Progenitor cell of endocrine pancreas (in vitro differentiated cells): ENCODE results near the gene BRICD5. TPM values are rescaled to one million over a fixed set of nuclear protein-coding genes. Genes with fewer than 3 reads are reported as not detected.

Experiments
- DNase-seq: peaks from one replicate; pipeline ENCODE4 v3.0.0; 2021; ENCODE audit warnings: low spot score; ENCODE audit not compliant: unreplicated experiment
- H3K27ac Mint-ChIP-seq: 2 replicates; pipeline ENCODE4 v1.8.0; 2021; ENCODE audit warnings: mild to moderate bottlenecking, moderate library complexity, mixed read lengths
- H3K27me3 Mint-ChIP-seq: 2 replicates; pipeline ENCODE4 v1.8.0; 2021; ENCODE audit warnings: mixed read lengths
- H3K36me3 Mint-ChIP-seq: 2 replicates; pipeline ENCODE4 v1.8.0; 2022; ENCODE audit warnings: mixed read lengths; ENCODE audit not compliant: insufficient read depth
- H3K4me1 Mint-ChIP-seq: 2 replicates; pipeline ENCODE4 v1.8.0; 2021; ENCODE audit warnings: low read depth, mixed read lengths
- H3K4me3 Mint-ChIP-seq: 2 replicates; pipeline ENCODE4 v1.8.0; 2021; ENCODE audit warnings: low read depth, mild to moderate bottlenecking, moderate library complexity, mixed read lengths
- H3K9me3 Mint-ChIP-seq: 2 replicates; pipeline ENCODE4 v1.8.0; 2021; ENCODE audit warnings: low read depth, mixed read lengths
- total RNA-seq: library from RNA; stranded (reverse); gene quantifications from 2 replicates; pipeline ENCODE4 v1.2.1, GENCODE V29; 2021
- TF ChIP-seq, protein P1 (sequence below): fragments of 200-600 bp; sonication (generic); IDR thresholded peaks from one replicate; pipeline ENCODE4 v1.5.0; 2021; ENCODE audit warnings: antibody characterized with exemption, mild to moderate bottlenecking; ENCODE audit not compliant: unreplicated experiment

The BRICD5 gene
- total RNA-seq, 1 donor from 2014 or later: 24.6 TPM

DNA sequence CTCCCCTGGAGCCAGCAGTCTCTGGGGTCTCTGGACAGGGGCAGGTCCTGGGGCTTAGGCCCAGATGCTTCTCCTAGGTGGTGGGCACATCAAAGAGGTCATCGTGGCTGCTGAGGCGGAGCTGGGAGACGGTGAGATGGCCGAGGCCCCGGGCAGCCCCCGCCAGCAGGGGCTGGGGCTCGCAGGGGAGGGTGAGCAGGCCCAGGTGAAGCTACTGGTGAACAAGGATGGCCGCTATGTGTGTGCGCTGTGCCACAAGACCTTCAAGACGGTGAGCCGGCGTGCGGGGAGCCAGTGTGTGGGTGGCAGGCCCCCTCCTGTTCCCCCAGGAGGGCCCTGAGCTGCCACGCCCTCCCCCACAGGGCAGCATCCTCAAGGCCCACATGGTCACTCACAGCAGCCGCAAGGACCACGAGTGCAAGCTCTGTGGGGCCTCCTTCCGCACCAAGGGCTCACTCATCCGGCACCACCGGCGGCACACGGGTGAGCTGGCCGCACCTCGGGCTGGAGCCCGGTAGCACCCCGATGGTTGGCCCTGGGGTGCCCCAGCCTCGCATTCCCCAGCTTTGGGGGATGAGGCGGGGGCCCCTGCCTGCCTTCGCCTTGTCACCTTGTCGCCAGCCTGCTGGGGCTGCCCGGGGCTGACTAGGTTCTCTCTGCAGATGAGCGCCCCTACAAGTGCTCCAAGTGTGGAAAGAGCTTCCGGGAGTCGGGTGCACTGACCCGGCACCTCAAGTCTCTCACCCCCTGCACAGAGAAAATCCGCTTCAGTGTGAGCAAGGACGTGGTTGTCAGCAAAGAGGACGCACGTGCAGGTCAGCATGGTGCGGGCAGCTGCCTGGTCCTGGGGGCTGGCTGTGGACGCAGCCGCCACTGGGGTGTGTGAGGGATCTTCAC lies 21.7 kb upstream of the BRICD5 start:
- peaks cover 3% of the 10 kb centered on the region for H3K27me3 Mint-ChIP-seq
- H3K27ac Mint-ChIP-seq: no peak overlapping the region
- DNase-seq: no peak
- peaks cover 6% of the 10 kb centered on the region for H3K36me3 Mint-ChIP-seq
- no peaks in the 10 kb centered on the region for H3K9me3 Mint-ChIP-seq
- TF ChIP-seq, protein P1, sequence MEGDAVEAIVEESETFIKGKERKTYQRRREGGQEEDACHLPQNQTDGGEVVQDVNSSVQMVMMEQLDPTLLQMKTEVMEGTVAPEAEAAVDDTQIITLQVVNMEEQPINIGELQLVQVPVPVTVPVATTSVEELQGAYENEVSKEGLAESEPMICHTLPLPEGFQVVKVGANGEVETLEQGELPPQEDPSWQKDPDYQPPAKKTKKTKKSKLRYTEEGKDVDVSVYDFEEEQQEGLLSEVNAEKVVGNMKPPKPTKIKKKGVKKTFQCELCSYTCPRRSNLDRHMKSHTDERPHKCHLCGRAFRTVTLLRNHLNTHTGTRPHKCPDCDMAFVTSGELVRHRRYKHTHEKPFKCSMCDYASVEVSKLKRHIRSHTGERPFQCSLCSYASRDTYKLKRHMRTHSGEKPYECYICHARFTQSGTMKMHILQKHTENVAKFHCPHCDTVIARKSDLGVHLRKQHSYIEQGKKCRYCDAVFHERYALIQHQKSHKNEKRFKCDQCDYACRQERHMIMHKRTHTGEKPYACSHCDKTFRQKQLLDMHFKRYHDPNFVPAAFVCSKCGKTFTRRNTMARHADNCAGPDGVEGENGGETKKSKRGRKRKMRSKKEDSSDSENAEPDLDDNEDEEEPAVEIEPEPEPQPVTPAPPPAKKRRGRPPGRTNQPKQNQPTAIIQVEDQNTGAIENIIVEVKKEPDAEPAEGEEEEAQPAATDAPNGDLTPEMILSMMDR: no peak
- no peaks in the 10 kb centered on the region for H3K4me1 Mint-ChIP-seq
- H3K4me3 Mint-ChIP-seq: no peak overlapping the region

DNA sequence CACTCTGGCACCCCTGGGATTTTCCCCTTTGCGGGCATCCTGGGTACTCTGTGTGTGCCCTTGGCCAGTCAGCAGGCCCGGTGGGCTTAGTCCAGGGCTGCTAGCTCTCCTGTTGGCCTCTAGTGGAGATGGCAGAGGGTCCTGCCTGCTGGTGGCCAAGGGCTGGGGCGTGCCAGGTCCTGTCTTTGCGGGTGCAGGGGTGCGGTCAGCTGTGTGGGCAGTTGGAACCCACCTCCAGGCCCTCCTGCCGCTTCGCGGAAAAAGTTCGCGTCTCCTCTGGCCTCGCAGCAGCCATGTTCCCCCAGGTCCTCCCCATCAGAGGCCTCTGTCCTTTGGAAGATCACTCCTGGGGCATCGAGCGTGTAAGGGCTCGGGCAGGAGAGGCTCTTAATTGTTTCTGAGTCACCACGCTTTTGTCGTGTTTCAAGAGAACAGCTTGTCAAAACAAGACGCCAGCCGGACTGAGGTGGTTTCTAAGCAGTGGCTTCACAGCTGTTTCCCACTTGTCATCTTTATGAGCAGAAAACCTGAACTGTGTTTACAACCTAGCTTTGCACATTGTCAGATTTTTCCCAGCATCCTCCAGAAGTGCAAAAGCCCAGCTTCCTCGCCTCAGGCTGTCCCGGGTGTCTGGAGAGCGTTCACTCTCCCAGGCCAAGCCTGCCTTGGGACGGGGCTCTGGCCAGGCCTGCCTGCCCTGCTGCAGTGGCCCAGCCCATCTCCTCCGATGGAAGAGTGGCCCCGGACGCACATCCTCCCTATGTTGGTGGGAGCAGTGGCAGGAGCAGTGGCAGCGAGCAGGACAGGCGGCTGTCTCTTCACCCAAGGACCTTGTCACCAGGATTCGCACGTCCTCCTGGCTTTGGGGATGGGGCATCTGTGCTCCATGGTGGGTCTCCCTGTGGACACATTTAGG lies 20.6 kb upstream of the BRICD5 start:
- Mint-ChIP-seq H3K4me3 (no peak overlapping the region), H3K4me1 (no peaks in the 10 kb centered on the region), H3K9me3 (no peaks in the 10 kb centered on the region), H3K27ac (no peak overlapping the region), H3K36me3 (peaks cover 6% of the 10 kb centered on the region), H3K27me3 (peaks cover 3% of the 10 kb centered on the region)
- DNase-seq: no peak
- TF ChIP-seq, protein P1: no peak

GRCh38 chr16:2230376-2230775 lies 19.7 kb upstream of the BRICD5 start:
- peaks cover 1% of the 10 kb centered on the region for H3K27me3 Mint-ChIP-seq
- DNase-seq: no peak
- no peak overlapping the region for H3K4me3 Mint-ChIP-seq
- TF ChIP-seq, protein P1: no peak
- no peaks in the 10 kb centered on the region for H3K9me3 Mint-ChIP-seq
- H3K4me1 Mint-ChIP-seq: no peaks in the 10 kb centered on the region
- no peak overlapping the region for H3K27ac Mint-ChIP-seq
- peaks cover 5% of the 10 kb centered on the region for H3K36me3 Mint-ChIP-seq

- TF ChIP-seq, protein P1: no peak
- no peaks in the 10 kb centered on the region for H3K4me1 Mint-ChIP-seq
- H3K27me3 Mint-ChIP-seq: no peaks in the 10 kb centered on the region
These were observed 19.1 kb upstream of the BRICD5 start for GRCh38 chr16:2229632-2230250.

DNA sequence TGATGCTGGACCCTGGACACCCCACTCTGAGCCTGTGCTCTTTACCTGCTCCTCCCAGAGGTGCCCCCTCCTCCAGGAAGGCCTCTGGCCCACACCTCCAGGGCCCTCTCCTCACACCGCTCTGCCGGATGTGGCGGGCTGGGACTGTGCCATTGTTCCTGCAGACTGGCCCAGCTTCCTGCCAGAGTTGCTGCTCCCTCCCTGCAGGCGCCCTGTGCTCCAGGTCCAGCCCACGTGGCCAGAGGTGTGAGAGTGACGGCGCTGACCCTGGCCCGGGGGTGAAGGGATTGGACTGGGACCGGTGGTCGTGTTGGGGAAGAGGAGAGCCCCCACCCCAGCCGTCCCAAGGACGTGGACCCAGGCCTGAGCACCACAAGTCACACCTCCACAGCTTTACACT lies 18.4 kb upstream of the BRICD5 start:
- TF ChIP-seq, protein P1: no peak
- no peak for DNase-seq
- Mint-ChIP-seq H3K4me1 (peaks cover 4% of the 10 kb centered on the region), H3K9me3 (no peaks in the 10 kb centered on the region), H3K36me3 (peaks cover 1% of the 10 kb centered on the region), H3K4me3 (no peak overlapping the region), H3K27ac (no peak overlapping the region), H3K27me3 (no peaks in the 10 kb centered on the region)

More at GRCh38 chr16:2229632-2230250, 19.1 kb upstream of the BRICD5 start:
- no peak overlapping the region for H3K4me3 Mint-ChIP-seq
- H3K36me3 Mint-ChIP-seq: peaks cover 1% of the 10 kb centered on the region
- no peak overlapping the region for H3K27ac Mint-ChIP-seq
- no peaks in the 10 kb centered on the region for H3K9me3 Mint-ChIP-seq
- no peak for DNase-seq
